Lung (tissue), 12 donors: ENCODE measurements around the gene SDF2L1. TPM values are rescaled to one million over a fixed set of nuclear protein-coding genes. Genes with fewer than 3 reads are reported as not detected.

Source experiments
- ATAC-seq: fragments of 200-7000 bp; cut with Tn5 transposase; one replicate; pipeline ENCODE4 v1.9.1; 2020; ENCODE audit warnings: moderate number of reproducible peaks; ENCODE audit not compliant: insufficient read depth, low FRiP score
- DNase-seq, 3 donors: peaks; one replicate each; pipeline ENCODE4 v3.0.0-alpha.2; 2013 to 2017
- H3K27ac ChIP-seq, 2 donors: one replicate each; pipeline ENCODE4 v1.5.1; 2013; ENCODE audit warnings: mild to moderate bottlenecking in 2 of 2, moderate library complexity in 2 of 2, control low read depth in 1 of 2, inconsistent platforms in 1 of 2, low read depth in 1 of 2, low read length in 1 of 2
- H3K27me3 ChIP-seq, 3 donors: one replicate each; pipeline ENCODE4 v1.5.1; 2013; ENCODE audit warnings: low read length in 2 of 3; ENCODE audit not compliant: control insufficient read depth in 3 of 3, insufficient read depth in 3 of 3
- H3K36me3 ChIP-seq, 4 donors: one replicate each; pipeline ENCODE4 v1.5.1; 2013; ENCODE audit warnings: low read length in 4 of 4, mild to moderate bottlenecking in 1 of 4, moderate library complexity in 1 of 4; ENCODE audit not compliant: control insufficient read depth in 4 of 4, insufficient read depth in 4 of 4
- H3K4me1 ChIP-seq, 5 donors: one replicate each; pipeline ENCODE4 v1.5.1; 2013; ENCODE audit warnings: low read length in 5 of 5, mild to moderate bottlenecking in 2 of 5, moderate library complexity in 1 of 5; ENCODE audit not compliant: control insufficient read depth in 5 of 5, insufficient read depth in 5 of 5
- H3K4me3 ChIP-seq: one replicate; pipeline ENCODE4 v1.5.1; 2013; ENCODE audit warnings: mild to moderate bottlenecking, control low read depth, moderate library complexity
- H3K9ac ChIP-seq, 2 donors: one replicate each; pipeline ENCODE4 v1.5.1; 2013; ENCODE audit warnings: low read length in 2 of 2, control low read depth in 1 of 2; ENCODE audit not compliant: insufficient read depth in 1 of 2
- H3K9me3 ChIP-seq, 4 donors: one replicate each; pipeline ENCODE4 v1.5.1; 2013; ENCODE audit warnings: low read length in 3 of 4, mild to moderate bottlenecking in 1 of 4, moderate library complexity in 1 of 4; ENCODE audit not compliant: control insufficient read depth in 4 of 4, insufficient read depth in 3 of 4
- WGBS, 2 donors: extraction: QIAGEN DNeasy Blood & Tissue Kit; methylation state at CpG; one replicate each; pipeline ENCODE4 v1.1.7; 2013; 5-methylcytosine and 5-hydroxymethylcytosine counted together
- polyA plus RNA-seq, 2 donors: library from polyadenylated mRNA; stranded (reverse); fragments of 200-250 nt; gene quantifications; one replicate each; pipeline ENCODE4 v1.2.1, GENCODE V29; 2013
- total RNA-seq, 2 donors: library from RNA; depleted of rRNA in 1 of 2; stranded (reverse); fragments of >200 nt in 1 of 2; gene quantifications; one replicate each; pipeline ENCODE4 v1.2.1, GENCODE V29; 2014 to 2021
- TF ChIP-seq, protein P1 (sequence below): IDR thresholded peaks from 2 replicates; pipeline ENCODE4 v1.5.1; 2012; ENCODE audit warnings: mild to moderate bottlenecking; ENCODE audit errors: control extremely low read depth, extremely low read depth
- donor health status: control.
- donor health status: control.
- donor health status: Bipolar disorder and iron deficiency.
- donor health status: healthy.
- donor health status: DM: yes; HTN: yes; CAD: no.

The SDF2L1 gene
- total and polyA plus RNA-seq, 4 donors: 7.3 to 200 (median 78.1) TPM

DNA sequence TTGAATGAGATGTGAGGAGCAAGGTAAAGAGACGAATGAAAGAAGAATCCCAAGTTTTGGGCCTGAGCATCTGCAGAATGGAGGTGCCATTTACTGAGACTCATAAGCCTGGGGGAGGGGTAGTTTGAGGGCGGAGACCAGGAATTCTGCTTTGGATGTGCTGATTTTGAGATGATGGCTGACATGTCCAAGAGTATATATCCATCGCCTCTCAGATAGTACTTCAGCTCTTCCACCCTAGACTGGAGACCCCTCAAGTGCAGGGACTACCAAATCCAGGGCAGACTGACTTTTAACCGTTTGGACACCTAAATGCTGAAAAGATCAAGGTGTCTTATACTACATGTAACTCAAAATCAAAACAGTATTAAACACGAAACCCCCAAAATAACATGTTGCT, 1.3 kb upstream of the SDF2L1 start:
- H3K4me3 ChIP-seq: no peak overlapping the region
- DNase-seq (no peak), ATAC-seq (no peak)
- peaks cover 0 to 18% (median 3%) of the 10 kb centered on the region in 5 donors for H3K4me1 ChIP-seq
- H3K27ac ChIP-seq: no peak overlapping the region
- WGBS, 2 donors: 87 to 88% methylated on average over 5 of the region's 5 CpGs
- no peak overlapping the region for H3K9ac ChIP-seq
- no peaks in the 10 kb centered on the region for H3K9me3 ChIP-seq
- TF ChIP-seq, protein P1, sequence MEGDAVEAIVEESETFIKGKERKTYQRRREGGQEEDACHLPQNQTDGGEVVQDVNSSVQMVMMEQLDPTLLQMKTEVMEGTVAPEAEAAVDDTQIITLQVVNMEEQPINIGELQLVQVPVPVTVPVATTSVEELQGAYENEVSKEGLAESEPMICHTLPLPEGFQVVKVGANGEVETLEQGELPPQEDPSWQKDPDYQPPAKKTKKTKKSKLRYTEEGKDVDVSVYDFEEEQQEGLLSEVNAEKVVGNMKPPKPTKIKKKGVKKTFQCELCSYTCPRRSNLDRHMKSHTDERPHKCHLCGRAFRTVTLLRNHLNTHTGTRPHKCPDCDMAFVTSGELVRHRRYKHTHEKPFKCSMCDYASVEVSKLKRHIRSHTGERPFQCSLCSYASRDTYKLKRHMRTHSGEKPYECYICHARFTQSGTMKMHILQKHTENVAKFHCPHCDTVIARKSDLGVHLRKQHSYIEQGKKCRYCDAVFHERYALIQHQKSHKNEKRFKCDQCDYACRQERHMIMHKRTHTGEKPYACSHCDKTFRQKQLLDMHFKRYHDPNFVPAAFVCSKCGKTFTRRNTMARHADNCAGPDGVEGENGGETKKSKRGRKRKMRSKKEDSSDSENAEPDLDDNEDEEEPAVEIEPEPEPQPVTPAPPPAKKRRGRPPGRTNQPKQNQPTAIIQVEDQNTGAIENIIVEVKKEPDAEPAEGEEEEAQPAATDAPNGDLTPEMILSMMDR: no peak
- no peaks in the 10 kb centered on the region for H3K27me3 ChIP-seq
- H3K36me3 ChIP-seq: peaks cover 0 to 4% (median 0%) of the 10 kb centered on the region in 4 donors

DNA sequence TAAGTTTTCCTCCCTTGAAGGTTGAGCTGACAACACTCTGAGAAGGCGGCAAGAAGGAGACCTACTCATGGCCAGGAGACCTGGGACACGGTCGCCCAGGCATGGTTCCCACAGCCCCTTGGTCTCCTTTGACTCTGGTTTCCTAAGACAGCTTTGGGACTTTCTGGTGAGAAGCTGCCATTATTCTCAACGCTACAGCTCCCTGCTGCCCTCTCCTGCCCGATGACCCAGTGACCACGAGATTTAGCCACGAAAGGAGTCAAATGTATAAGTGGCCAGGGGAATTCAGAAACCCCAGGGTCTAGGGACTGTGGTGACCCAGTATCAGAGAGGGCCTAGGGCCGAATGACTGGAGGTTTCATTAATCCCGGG, 699 bp upstream of the SDF2L1 start:
- WGBS, 2 donors: 5 to 7% methylated on average over 9 of the region's 9 CpGs
- DNase-seq: peak; percentile 44 to 60 (median 52)

DNA sequence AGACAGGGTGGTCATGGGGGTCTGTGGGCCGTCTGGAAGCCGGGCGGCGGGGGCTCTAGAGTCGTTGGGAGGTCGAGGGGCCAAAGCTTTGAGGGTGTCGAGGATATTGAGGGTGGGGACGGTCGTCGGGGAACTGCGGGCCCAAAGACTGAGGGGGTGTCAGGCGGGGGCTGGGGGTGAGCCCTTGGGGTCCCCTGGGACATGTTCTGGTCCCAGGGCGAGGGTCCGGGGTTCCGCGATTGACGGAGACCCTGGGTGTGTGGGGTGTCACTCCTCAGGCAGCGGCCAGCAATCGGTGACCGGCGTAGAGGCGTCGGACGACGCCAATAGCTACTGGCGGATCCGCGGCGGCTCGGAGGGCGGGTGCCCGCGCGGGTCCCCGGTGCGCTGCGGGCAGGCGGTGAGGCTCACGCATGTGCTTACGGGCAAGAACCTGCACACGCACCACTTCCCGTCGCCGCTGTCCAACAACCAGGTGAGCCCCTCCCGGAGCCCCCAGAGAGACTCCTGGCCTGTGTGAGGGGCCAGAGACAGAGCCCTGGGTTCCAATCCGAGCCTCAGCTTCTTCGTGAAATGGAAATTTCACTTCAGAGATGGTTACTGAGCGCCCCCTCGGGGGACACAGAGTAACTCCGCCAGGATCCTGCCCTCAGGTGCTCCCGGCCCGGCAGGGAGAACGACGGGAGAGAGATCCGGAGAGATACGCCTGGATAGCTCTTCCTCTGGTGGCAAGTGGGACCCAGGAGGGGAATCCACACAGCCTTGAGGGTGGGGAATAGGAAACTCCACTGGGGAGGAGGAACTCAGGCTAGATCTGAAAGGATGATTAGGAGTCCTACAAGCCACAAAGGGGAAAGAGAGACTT, 714 bp downstream of the SDF2L1 start:
- H3K9me3 ChIP-seq: no peaks in the 10 kb centered on the region
- H3K4me1 ChIP-seq: peaks cover 0 to 18% (median 3%) of the 10 kb centered on the region in 5 donors
- no peaks in the 10 kb centered on the region for H3K27me3 ChIP-seq
- 0 to 1% methylated on average over 56 of the region's 56 CpGs for WGBS, 2 donors
- H3K9ac ChIP-seq: peak overlapping the region in 1 of 2 donors; percentile 37
- TF ChIP-seq, protein P1: peak; percentile 39
- DNase-seq (peak; percentile 43 to 46 (median 44)), ATAC-seq (no peak)
- peak overlapping the region; percentile 68 for H3K4me3 ChIP-seq
- H3K36me3 ChIP-seq: peaks cover 0 to 8% (median 0%) of the 10 kb centered on the region in 4 donors
- H3K27ac ChIP-seq: peak overlapping the region; percentile 78 to 88

More for the DNA sequence above, 699 bp upstream of the SDF2L1 start:
- no peaks in the 10 kb centered on the region for H3K9me3 ChIP-seq
- H3K27ac ChIP-seq: peak overlapping the region in 1 of 2 donors; percentile 55
- peaks cover 0 to 18% (median 3%) of the 10 kb centered on the region in 5 donors for H3K4me1 ChIP-seq
- no peak overlapping the region for H3K4me3 ChIP-seq
- no peaks in the 10 kb centered on the region for H3K27me3 ChIP-seq
- TF ChIP-seq, protein P1: peak; percentile 23
- no peak for ATAC-seq
- H3K9ac ChIP-seq: peak overlapping the region in 1 of 2 donors; percentile 3
- peaks cover 0 to 8% (median 0%) of the 10 kb centered on the region in 4 donors for H3K36me3 ChIP-seq
